ENCODE measurements around the gene LRBA. TPM values are rescaled to one million over a fixed set of nuclear protein-coding genes. Genes with fewer than 3 reads are reported as not detected.

The LRBA gene
- total and polyA plus RNA-seq, 9 of the 15 experiments (the other 6 are each of a cell fraction or from before 2014, with no cell fraction given): 24.2 to 88.7 (median 59.7) TPM

- intact Hi-C loops (cut with micrococcal nuclease) (no loop called here), in situ Hi-C loops (cut with MboI) (no loop called here)
- Histone ChIP-seq H3K27ac (ENCODE audit: extremely low read depth, low read depth, low read length) (no peak overlapping the region), H3K4me1 (replicated peaks in 1 of 2; ENCODE audit: control insufficient read depth in 2 of 2, insufficient read depth in 2 of 2, low read length in 2 of 2) (peaks cover 0 to 5% of the 10 kb centered on the region in 2 experiments; a peak in 1 of 5 replicates), H4K20me1 (replicated peaks; ENCODE audit: control insufficient read depth, insufficient read depth, low read length) (no peaks in the 10 kb centered on the region), H3K79me2 (ENCODE audit: control insufficient read depth, insufficient read depth, low read length) (no peaks in the 10 kb centered on the region), H3K36me3 (ENCODE audit: control insufficient read depth, insufficient read depth, low read length) (peaks cover 62% of the 10 kb centered on the region), H2AFZ (ENCODE audit: low read depth, low read length) (no peak overlapping the region), H3K9me3 (replicated peaks; ENCODE audit: control insufficient read depth, insufficient read depth, low read depth, low read length) (peaks cover 19% of the 10 kb centered on the region), H3K9me1 (ENCODE audit: control insufficient read depth, insufficient read depth, low read length) (no peaks in the 10 kb centered on the region), H3K4me3 (no peak overlapping the region), H3K4me2 (ENCODE audit: insufficient read depth, low read length) (no peak overlapping the region), H3K27me3 (ENCODE audit: control insufficient read depth in 2 of 2, insufficient read depth in 2 of 2, low read length in 2 of 2) (no peaks in the 10 kb centered on the region), H3K9ac (ENCODE audit: insufficient read depth in 1 of 2, low read depth in 2 of 2, low read length in 2 of 2) (no peak overlapping the region)
- ATAC-seq (no peak), DNase-seq (ENCODE audit: extremely low read depth in 1 of 4, low spot score in 3 of 4) (no peak), FAIRE-seq (no peak)
- WGBS (ENCODE audit: insufficient coverage, low coverage, missing lambda C conversion rate): 98% methylated on average over 34 of the region's 66 CpGs
- no TSS peak for BruUV-seq (replicated peaks)
- POLR2A ChIA-PET: no interaction called here
- CTCF ChIA-PET (ENCODE audit: low intra/inter-chr PET ratio): no interaction called here
- TF ChIP-seq ZBTB33 (CRISPR knock-in tag; IDR thresholded peaks at IDR 0.05) (peak; percentile 78), PCBP2 (IDR thresholded peaks at IDR 0.05; ENCODE audit: low read depth, low read length, poor library complexity, severe bottlenecking) (no peak), NFIC (IDR thresholded peaks at IDR 0.05) (no peak), RBM22 (IDR thresholded peaks at IDR 0.05; ENCODE audit: low read depth, low read length, poor library complexity, severe bottlenecking) (peak; percentile 73), POLR2G (IDR thresholded peaks at IDR 0.05; ENCODE audit: low read depth, low read length) (peak; percentile 30; the same call in 1 of the 2 replicates), CHAMP1 (IDR thresholded peaks at IDR 0.05) (0 out of 2 replicates have a peak, but pooled peaks have one; percentile 6), SNAPC5 (CRISPR knock-in tag; IDR thresholded peaks at IDR 0.05) (no peak), CBX3 (IDR thresholded peaks at IDR 0.05; ENCODE audit: borderline replicate concordance in 1 of 2, low read length in 2 of 2) (0 out of 3 replicates have a peak, but pooled peaks of 1 of the 2 experiments have one; percentile 51)
Measured at GRCh38 chr4:150583287-150584110, 431.6 kb downstream of the LRBA start.

Measured in K562 (cell line).